K562 (cell line): ENCODE data around the gene GRIA4. TPM values are rescaled to one million over a fixed set of nuclear protein-coding genes. Genes with fewer than 3 reads are reported as not detected.

Source experiments
- ATAC-seq: fragments of 200-7000 bp; cut with Tn5 transposase; 3 replicates; pipeline ENCODE4 v1.9.1; 2020; ENCODE audit warnings: moderate library complexity
- BruUV-seq: library from RNA; stranded (reverse); fragments of 400-500 nt; replicated peaks from 2 replicates; lab custom pipeline; 2021; lab: Mats Ljungman, UMichigan
- CTCF ChIA-PET: fragments of 300-600 bp; formaldehyde crosslinking; extraction: SDS; loops from one replicate; lab custom pipeline; 2021; ENCODE audit warnings: low intra/inter-chr PET ratio; lab: Yijun Ruan, JAX
- POLR2A ChIA-PET: fragments of 300-600, 350-650 bp; sonication (Branson Sonifier 250); formaldehyde crosslinking; extraction: SDS; loops from one replicate; lab custom pipeline; 2021; ENCODE audit warnings: antibody characterized with exemption, inconsistent platforms; lab: Yijun Ruan, JAX
- DNase-seq, 4 experiments: peaks; one replicate each; pipeline versions ENCODE4 v3.0.0 to v3.0.0-alpha.2; 2011 to 2018; ENCODE audit warnings: low spot score in 3 of 4, mixed read lengths in 3 of 4; ENCODE audit errors: extremely low read depth in 1 of 4
- FAIRE-seq: peaks from 2 replicates; lab custom pipeline; 2011; peaks lifted over from hg19 to GRCh38; lab: Jason Lieb, UNC
- H2AFZ ChIP-seq: 2 replicates; pipeline ENCODE4 v1.6.0; 2011; ENCODE audit warnings: low read depth, low read length, control low read depth, inconsistent platforms
- H3K27ac ChIP-seq: fragments of 200-600 bp; 3 replicates; pipeline ENCODE4 v1.8.0; 2011; ENCODE audit warnings: low read depth, mild to moderate bottlenecking, control low read depth, inconsistent platforms, low read length, moderate library complexity, mixed read lengths; ENCODE audit errors: extremely low read depth
- H3K27me3 ChIP-seq, 2 experiments: fragments of 300-600 bp in 1 of 2; 2 replicates in 1 of 2; 3 replicates in 1 of 2; pipeline versions ENCODE4 v1.6.0 to v1.8.0; 2011; ENCODE audit warnings: inconsistent platforms in 2 of 2, low read length in 2 of 2, mild to moderate bottlenecking in 1 of 2, mixed read lengths in 1 of 2, moderate library complexity in 1 of 2; ENCODE audit not compliant: control insufficient read depth in 2 of 2, insufficient read depth in 2 of 2
- H3K36me3 ChIP-seq: fragments of 300-600 bp; 3 replicates; pipeline ENCODE4 v1.8.0; 2011; ENCODE audit warnings: mild to moderate bottlenecking, low read length, inconsistent platforms; ENCODE audit not compliant: control insufficient read depth, insufficient read depth
- H3K4me1 ChIP-seq, 2 experiments: fragments of 200-600 bp in 1 of 2; replicated peaks in 1 of 2; 2 replicates in 1 of 2; 3 replicates in 1 of 2; pipeline versions ENCODE4 v1.5.1 to v1.8.0; 2011; ENCODE audit warnings: inconsistent platforms in 2 of 2, low read length in 2 of 2, mild to moderate bottlenecking in 1 of 2, mixed read lengths in 1 of 2, moderate library complexity in 1 of 2; ENCODE audit not compliant: control insufficient read depth in 2 of 2, insufficient read depth in 2 of 2
- H3K4me2 ChIP-seq: 2 replicates; pipeline ENCODE4 v1.6.1; 2011; ENCODE audit warnings: low read length, control low read depth, inconsistent platforms, mixed read lengths; ENCODE audit not compliant: insufficient read depth
- H3K4me3 ChIP-seq: fragments of 200-600 bp; sonication (generic), shearing (Covaris generic); 2 replicates; pipeline ENCODE4 v1.5.1; 2016; ENCODE audit warnings: control low read depth, inconsistent platforms
- H3K79me2 ChIP-seq: fragments of 200-600 bp; 3 replicates; pipeline ENCODE4 v1.8.0; 2011; ENCODE audit warnings: low read length, inconsistent platforms; ENCODE audit not compliant: control insufficient read depth, insufficient read depth
- H3K9ac ChIP-seq, 2 experiments: 2 replicates each; pipeline versions ENCODE4 v1.6.0 to v1.6.1; 2011; ENCODE audit warnings: low read depth in 2 of 2, low read length in 2 of 2, control low read depth in 1 of 2, inconsistent platforms in 1 of 2, mild to moderate bottlenecking in 1 of 2, mixed read lengths in 1 of 2; ENCODE audit not compliant: insufficient read depth in 1 of 2
- H3K9me1 ChIP-seq: one replicate; pipeline ENCODE4 v1.6.0; 2011; ENCODE audit warnings: inconsistent platforms, mild to moderate bottlenecking, low read length, moderate library complexity; ENCODE audit not compliant: control insufficient read depth, insufficient read depth
- H3K9me3 ChIP-seq: replicated peaks from 2 replicates; pipeline ENCODE4 v1.5.1; 2011; ENCODE audit warnings: low read depth, low read length, inconsistent platforms; ENCODE audit not compliant: control insufficient read depth, insufficient read depth
- H4K20me1 ChIP-seq: replicated peaks from 2 replicates; pipeline ENCODE4 v1.6.1; 2011; ENCODE audit warnings: low read length, inconsistent platforms, mixed read lengths; ENCODE audit not compliant: control insufficient read depth, insufficient read depth
- EGR1 ChIP-seq: fragments of 450-650 bp; conservative IDR thresholded peaks from 2 replicates; pipeline ENCODE4 v1.6.1; 2017; ENCODE audit warnings: mild to moderate bottlenecking
- LCOR ChIP-seq: sonication (generic); formaldehyde crosslinking; IDR thresholded peaks from 2 replicates; pipeline ENCODE4 v1.8.0; 2022; ENCODE audit warnings: mild to moderate bottlenecking, missing genetic modification reagents
- PTTG1 ChIP-seq: fragments of 450-650 bp; IDR thresholded peaks from 2 replicates; pipeline ENCODE4 v1.6.1; 2016; ENCODE audit warnings: low read depth, mild to moderate bottlenecking, missing genetic modification characterization, missing compliant biosample characterization
- SREBF2 ChIP-seq: sonication (generic); formaldehyde crosslinking; IDR thresholded peaks from 2 replicates; pipeline ENCODE4 v1.4.0; 2020; ENCODE audit warnings: mild to moderate bottlenecking, missing genetic modification reagents
- ZNF133 ChIP-seq: fragments of 250-450 bp; sonication (Bioruptor Pico); IDR thresholded peaks from 2 replicates; pipeline ENCODE4 v1.4.0; 2020; ENCODE audit warnings: mild to moderate bottlenecking
- ZNF174 ChIP-seq: fragments of 250-450 bp; sonication (Bioruptor Pico); IDR thresholded peaks from 2 replicates; pipeline ENCODE4 v1.4.0; 2020; ENCODE audit warnings: mild to moderate bottlenecking
- WGBS: fragments of 100-300 bp; shearing (Covaris generic); methylation state at CpG from one replicate; pipeline ENCODE4 v1.1.6; 2016; ENCODE audit warnings: low coverage, mixed read lengths; ENCODE audit not compliant: insufficient coverage; ENCODE audit errors: missing lambda C conversion rate; 5-methylcytosine and 5-hydroxymethylcytosine counted together
- in situ Hi-C: fragments of 300-500 bp; cut with MboI; formaldehyde crosslinking; loops from 4 replicates; pipeline ENCODE4 v1.15.0; 2018; ENCODE audit warnings: inconsistent platforms, mixed read lengths
- intact Hi-C: fragments of 100-400 bp; cut with micrococcal nuclease; formaldehyde crosslinking; loops from 2 replicates; pipeline ENCODE4 v1.14.2; 2022
- polyA plus RNA-seq, 8 experiments: library from polyadenylated mRNA; depleted of rRNA in 4 of 8; stranded (reverse) in 5 of 8; unstranded in 3 of 8; fragments of >200 nt; fragmentation: Nextera tagmentation in 2 of 8; fragmentation: Illumina TruSeq in 1 of 8; extraction: Ambion mirVana in 2 of 8; extraction: Trizol in 1 of 8; gene quantifications; 2 replicates each; pipeline versions ENCODE4 v1.2.1 to v1.2.3, GENCODE V29; 2011 to 2014; ENCODE audit warnings: inconsistent platforms in 1 of 8, missing spikeins in 1 of 8
- total RNA-seq, 7 experiments: library from RNA; depleted of rRNA in 6 of 7; stranded (reverse); fragments of >200 nt in 6 of 7; fragmentation: Illumina TruSeq in 2 of 7; extraction: Trizol in 2 of 7; gene quantifications; 2 replicates each; pipeline versions ENCODE4 v1.2.1 to v1.2.3, GENCODE V29; 2011 to 2021; ENCODE audit warnings: low replicate concordance in 1 of 7
- TF ChIP-seq, protein P1 (sequence below): IDR thresholded peaks from 2 replicates; pipeline ENCODE4 v1.6.1; 2016; ENCODE audit warnings: missing genetic modification characterization, missing compliant biosample characterization
- TF ChIP-seq, protein P2 (sequence below): fragments of 250-450 bp; sonication (Bioruptor Pico); IDR thresholded peaks from 2 replicates; pipeline ENCODE4 v1.5.1; 2021; ENCODE audit warnings: mild to moderate bottlenecking

Gene GRIA4
- total and polyA plus RNA-seq, 9 of the 15 experiments (the other 6 are each of a cell fraction or from before 2014, with no cell fraction given): not detected

GRCh38 chr11:105713696-105714095, 103.8 kb downstream of the GRIA4 start:
- no peaks in the 10 kb centered on the region for H3K4me1 ChIP-seq
- no peaks in the 10 kb centered on the region for H3K36me3 ChIP-seq
- H3K9me3 ChIP-seq: no peaks in the 10 kb centered on the region
- no peaks in the 10 kb centered on the region for H3K79me2 ChIP-seq
- H3K27ac ChIP-seq: no peak overlapping the region
- TF ChIP-seq, protein P1, sequence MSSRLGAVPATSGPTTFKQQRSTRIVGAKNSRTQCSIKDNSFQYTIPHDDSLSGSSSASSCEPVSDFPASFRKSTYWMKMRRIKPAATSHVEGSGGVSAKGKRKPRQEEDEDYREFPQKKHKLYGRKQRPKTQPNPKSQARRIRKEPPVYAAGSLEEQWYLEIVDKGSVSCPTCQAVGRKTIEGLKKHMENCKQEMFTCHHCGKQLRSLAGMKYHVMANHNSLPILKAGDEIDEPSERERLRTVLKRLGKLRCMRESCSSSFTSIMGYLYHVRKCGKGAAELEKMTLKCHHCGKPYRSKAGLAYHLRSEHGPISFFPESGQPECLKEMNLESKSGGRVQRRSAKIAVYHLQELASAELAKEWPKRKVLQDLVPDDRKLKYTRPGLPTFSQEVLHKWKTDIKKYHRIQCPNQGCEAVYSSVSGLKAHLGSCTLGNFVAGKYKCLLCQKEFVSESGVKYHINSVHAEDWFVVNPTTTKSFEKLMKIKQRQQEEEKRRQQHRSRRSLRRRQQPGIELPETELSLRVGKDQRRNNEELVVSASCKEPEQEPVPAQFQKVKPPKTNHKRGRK (tag): no peak
- TF ChIP-seq ZNF133: no peak
- TF ChIP-seq, protein P2, sequence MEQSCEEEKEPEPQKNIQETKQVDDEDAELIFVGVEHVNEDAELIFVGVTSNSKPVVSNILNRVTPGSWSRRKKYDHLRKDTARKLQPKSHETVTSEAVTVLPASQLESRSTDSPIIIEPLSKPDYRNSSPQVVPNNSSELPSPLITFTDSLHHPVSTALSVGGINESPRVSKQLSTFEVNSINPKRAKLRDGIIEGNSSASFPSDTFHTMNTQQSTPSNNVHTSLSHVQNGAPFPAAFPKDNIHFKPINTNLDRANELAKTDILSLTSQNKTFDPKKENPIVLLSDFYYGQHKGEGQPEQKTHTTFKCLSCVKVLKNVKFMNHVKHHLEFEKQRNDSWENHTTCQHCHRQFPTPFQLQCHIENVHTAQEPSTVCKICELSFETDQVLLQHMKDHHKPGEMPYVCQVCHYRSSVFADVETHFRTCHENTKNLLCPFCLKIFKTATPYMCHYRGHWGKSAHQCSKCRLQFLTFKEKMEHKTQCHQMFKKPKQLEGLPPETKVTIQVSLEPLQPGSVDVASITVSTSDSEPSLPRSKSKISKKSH (CRISPR knock-in tag): no peak
- no peak for TF ChIP-seq ZNF174
- TF ChIP-seq PTTG1 (tag): no peak
- no peak for TF ChIP-seq LCOR (CRISPR knock-in tag)
- no peak for TF ChIP-seq EGR1
- no peak for TF ChIP-seq SREBF2 (CRISPR knock-in tag)
- DNase-seq: no peak
- ChIA-PET POLR2A (no interaction called here), CTCF (no interaction called here)
- no peaks in the 10 kb centered on the region for H4K20me1 ChIP-seq
- H3K4me2 ChIP-seq: no peak overlapping the region
- no peak overlapping the region for H3K4me3 ChIP-seq
- no peak overlapping the region for H2AFZ ChIP-seq
- no peak overlapping the region for H3K9ac ChIP-seq
- intact Hi-C loops: no loop called here
- no peaks in the 10 kb centered on the region for H3K27me3 ChIP-seq
- BruUV-seq: no TSS peak
- no peak for FAIRE-seq
- in situ Hi-C loops: no loop called here
- ATAC-seq: no peak
- H3K9me1 ChIP-seq: no peaks in the 10 kb centered on the region
- WGBS: 3% methylated on average over 2 of the region's 2 CpGs
